SK-N-SH treated with all-trans-retinoic acid at 6 μM for 48 hours (cell line): ENCODE data around the gene EHD2.

ENCODE experiments used
- ARNTL ChIP-seq: fragments of 450-650 bp; formaldehyde crosslinking; IDR thresholded peaks from 2 replicates; pipeline ENCODE4 v1.5.0; 2020; ENCODE audit warnings: low read depth, mild to moderate bottlenecking, moderate library complexity, borderline replicate concordance
- CSRNP3 ChIP-seq: fragments of 250-450 bp; sonication (Bioruptor Pico); IDR thresholded peaks from 2 replicates; pipeline ENCODE4 v1.5.1; 2021; ENCODE audit warnings: mild to moderate bottlenecking, moderate library complexity
- ESRRG ChIP-seq: fragments of 250-450 bp; sonication (Bioruptor Pico); IDR thresholded peaks from 2 replicates; pipeline ENCODE4 v1.6.1; 2021; ENCODE audit warnings: mild to moderate bottlenecking
- ISL1 ChIP-seq: fragments of 250-450 bp; sonication (Bioruptor Pico); IDR thresholded peaks from 2 replicates; pipeline ENCODE4 v2.1.2; 2022; ENCODE audit warnings: mild to moderate bottlenecking, moderate library complexity
- PATZ1 ChIP-seq: fragments of 250-450 bp; sonication (Bioruptor Pico); IDR thresholded peaks from 2 replicates; pipeline ENCODE4 v1.8.0; 2020; ENCODE audit warnings: mild to moderate bottlenecking, moderate library complexity, borderline replicate concordance
- PPARA ChIP-seq: fragments of 250-450 bp; sonication (Bioruptor Pico); IDR thresholded peaks from 2 replicates; pipeline ENCODE4 v1.5.0; 2020; ENCODE audit warnings: mild to moderate bottlenecking, borderline replicate concordance
- RARB ChIP-seq: fragments of 250-450 bp; sonication (Bioruptor Pico); IDR thresholded peaks from 2 replicates; pipeline ENCODE4 v1.8.0; 2021; ENCODE audit warnings: mild to moderate bottlenecking, moderate library complexity
- SNAI2 ChIP-seq: fragments of 250-450 bp; sonication (Bioruptor Pico); IDR thresholded peaks from 2 replicates; pipeline ENCODE4 v1.5.0; 2020; ENCODE audit warnings: mild to moderate bottlenecking, moderate library complexity
- TCF4 ChIP-seq: fragments of 250-450 bp; sonication (Bioruptor Pico); IDR thresholded peaks from 2 replicates; pipeline ENCODE4 v1.8.0; 2021; ENCODE audit warnings: mild to moderate bottlenecking, moderate library complexity, borderline replicate concordance
- TOX ChIP-seq: fragments of 250-450 bp; sonication (Bioruptor Pico); IDR thresholded peaks from 2 replicates; pipeline ENCODE4 v1.8.0; 2021; ENCODE audit warnings: mild to moderate bottlenecking, moderate library complexity, borderline replicate concordance
- TSHZ2 ChIP-seq: fragments of 250-450 bp; sonication (Bioruptor Pico); IDR thresholded peaks from 2 replicates; pipeline ENCODE4 v1.5.0; 2020; ENCODE audit warnings: mild to moderate bottlenecking, moderate library complexity
- ZFP3 ChIP-seq: fragments of 250-450 bp; sonication (Bioruptor Pico); IDR thresholded peaks from 2 replicates; pipeline ENCODE4 v1.5.0; 2020; ENCODE audit warnings: mild to moderate bottlenecking, moderate library complexity
- ZFP30 ChIP-seq: fragments of 450-650 bp; formaldehyde crosslinking; IDR thresholded peaks from 2 replicates; pipeline ENCODE4 v1.5.0; 2022; ENCODE audit warnings: mild to moderate bottlenecking, moderate library complexity

DNA sequence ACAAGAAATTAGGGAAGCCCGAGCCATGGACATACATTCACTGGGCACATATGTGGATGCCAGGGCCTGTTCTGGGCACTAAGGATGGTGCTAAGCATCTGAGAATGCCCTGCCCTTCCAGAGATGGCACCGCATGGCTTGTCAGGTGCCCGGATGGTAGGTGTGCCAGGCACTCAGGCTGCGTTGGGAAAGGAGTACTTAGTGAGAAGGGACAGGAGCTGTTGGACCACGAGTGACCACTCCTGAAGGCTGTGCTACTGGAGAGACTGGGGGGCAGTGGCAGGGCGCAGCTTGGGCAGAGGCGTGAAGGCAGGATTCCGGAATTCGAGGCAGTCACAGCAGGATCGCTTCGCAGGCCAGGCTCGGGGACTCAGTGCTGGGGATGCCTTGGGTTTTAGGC is 38.0 kb upstream of the EHD2 start:
- TF ChIP-seq PATZ1 (CRISPR knock-in tag), result no peak
- TF ChIP-seq ZFP3 (CRISPR knock-in tag), result no peak
- TF ChIP-seq TSHZ2 (CRISPR knock-in tag), result no peak
- no peak for TF ChIP-seq ARNTL
- no peak for TF ChIP-seq ZFP30 (CRISPR knock-in tag)
- TF ChIP-seq TCF4, result no peak
- TF ChIP-seq ISL1 (CRISPR knock-in tag), result no peak
- no peak for TF ChIP-seq ESRRG (CRISPR knock-in tag)
- no peak for TF ChIP-seq SNAI2 (CRISPR knock-in tag)
- TF ChIP-seq RARB (CRISPR knock-in tag), result no peak
- TF ChIP-seq TOX, result no peak
- no peak for TF ChIP-seq CSRNP3 (CRISPR knock-in tag)
- TF ChIP-seq PPARA, result no peak
